ENCODE data around the gene SIT1. TPM values are rescaled to one million over a fixed set of nuclear protein-coding genes. Genes with fewer than 3 reads are reported as not detected.

Gene SIT1
- total RNA-seq, 2 experiments from 2014 or later, result 18.4 to 19.2 TPM

- Mint-ChIP-seq H3K9me3 (no peaks in the 10 kb centered on the region), H3K36me3 (ENCODE audit: low read depth) (no peaks in the 10 kb centered on the region), H3K4me1 (ENCODE audit: low read depth) (peaks cover 36% of the 10 kb centered on the region), H3K4me3 (peak overlapping the region; percentile 92), H3K27me3 (no peaks in the 10 kb centered on the region), H3K27ac (peak overlapping the region; percentile 73)
- ATAC-seq (ENCODE audit: poor library complexity) (no peak), DNase-seq (no peak)
- peaks cover 4% of the 10 kb centered on the region for H3K36me3 ChIP-seq (ENCODE audit: insufficient read depth, low read length)
- H3K4me1 ChIP-seq (ENCODE audit: insufficient read depth, low read length), result peaks cover 32% of the 10 kb centered on the region
- no peaks in the 10 kb centered on the region for H3K27me3 ChIP-seq (ENCODE audit: control insufficient read depth in 1 of 2, insufficient read depth in 2 of 2, low read length in 2 of 2)
- ChIA-PET POLR2A (interaction anchor here (0.7 to 2.3 kb wide), 5 partner anchors 11 to 63 kb away, joined by 3 to 10 read pairs (median 7); partner anchors contain the start of gene ARHGEF39), CTCF (interaction anchor here (1.4 kb wide), 2 partner anchors 34 to 75 kb away, joined by 3 read pairs; partner anchors contain the start of genes CCDC107 and RMRP)
- H3K4me3 ChIP-seq (ENCODE audit: low read length), result no peak overlapping the region
- no peak for TF ChIP-seq CTCF (IDR thresholded peaks at IDR 0.05)
- no peak overlapping the region for H3K27ac ChIP-seq (ENCODE audit: low read depth in 1 of 2, low read length in 2 of 2)
- intact Hi-C loops (cut with DNase I, micrococcal nuclease), result no loop called here
- H3K9me3 ChIP-seq (ENCODE audit: control insufficient read depth in 1 of 2, insufficient read depth in 1 of 2, low read length in 2 of 2), result no peaks in the 10 kb centered on the region
These were observed 41.1 kb upstream of the SIT1 start for GRCh38 chr9:35691757-35692301.

GRCh38 chr9:35691334-35691650 is 40.6 kb upstream of the SIT1 start:
- Histone ChIP-seq H3K36me3 (ENCODE audit: insufficient read depth, low read length) (no peaks in the 10 kb centered on the region), H3K27ac (ENCODE audit: low read depth in 1 of 2, low read length in 2 of 2) (peak overlapping the region; percentile 40 to 55), H3K4me1 (ENCODE audit: insufficient read depth, low read length) (peaks cover 27% of the 10 kb centered on the region), H3K27me3 (ENCODE audit: control insufficient read depth in 1 of 2, insufficient read depth in 2 of 2, low read length in 2 of 2) (no peaks in the 10 kb centered on the region), H3K9me3 (ENCODE audit: control insufficient read depth in 1 of 2, insufficient read depth in 1 of 2, low read length in 2 of 2) (no peaks in the 10 kb centered on the region), H3K4me3 (ENCODE audit: low read length) (peak overlapping the region; percentile 88)
- Mint-ChIP-seq H3K4me1 (ENCODE audit: low read depth) (peaks cover 30% of the 10 kb centered on the region), H3K27me3 (no peaks in the 10 kb centered on the region), H3K9me3 (no peaks in the 10 kb centered on the region), H3K36me3 (ENCODE audit: low read depth) (no peaks in the 10 kb centered on the region), H3K4me3 (peak overlapping the region; percentile 92), H3K27ac (peak overlapping the region; percentile 73)
- DNase-seq (no peak), ATAC-seq (ENCODE audit: poor library complexity) (no peak)
- intact Hi-C loops (cut with DNase I, micrococcal nuclease), result no loop called here
- no peak for TF ChIP-seq CTCF (IDR thresholded peaks at IDR 0.05)
- ChIA-PET POLR2A (interaction anchor here (0.7 to 2.3 kb wide), 13 partner anchors 11 to 72 kb away, joined by 3 to 10 read pairs (median 4); partner anchors contain the start of genes ARHGEF39, CCDC107, RMRP and SIT1), CTCF (interaction anchor here (1.2 to 1.8 kb wide), 3 partner anchors 23 to 75 kb away, joined by 3 to 5 read pairs (median 3); no protein-coding TSS in a partner anchor)

- H3K27me3 Mint-ChIP-seq, result no peaks in the 10 kb centered on the region
- ATAC-seq (ENCODE audit: poor library complexity), result peak; percentile 63
- POLR2A ChIA-PET, result interaction anchor here (0.7 to 2.3 kb wide), 12 partner anchors 13 to 71 kb away, joined by 3 to 10 read pairs (median 4); partner anchors contain the start of genes ARHGEF39, CCDC107, CREB3 and RMRP
These were observed 40.0 kb upstream of the SIT1 start for GRCh38 chr9:35690614-35691333.

More at GRCh38 chr9:35690614-35691333, 40.0 kb upstream of the SIT1 start:
- peak overlapping the region; percentile 92 for H3K4me3 Mint-ChIP-seq
- H3K27me3 ChIP-seq (ENCODE audit: control insufficient read depth in 1 of 2, insufficient read depth in 2 of 2, low read length in 2 of 2), result no peaks in the 10 kb centered on the region
- peak overlapping the region; percentile 73 for H3K27ac Mint-ChIP-seq
- no peaks in the 10 kb centered on the region for H3K9me3 Mint-ChIP-seq
- TF ChIP-seq CTCF (IDR thresholded peaks at IDR 0.05), result no peak
- H3K4me1 Mint-ChIP-seq (ENCODE audit: low read depth), result peaks cover 28% of the 10 kb centered on the region
- H3K4me1 ChIP-seq (ENCODE audit: insufficient read depth, low read length), result peaks cover 26% of the 10 kb centered on the region
- CTCF ChIA-PET, result interaction anchor here (1.2 to 1.8 kb wide), 3 partner anchors 23 to 74 kb away, joined by 3 to 5 read pairs (median 3); no protein-coding TSS in a partner anchor
- H3K9me3 ChIP-seq (ENCODE audit: control insufficient read depth in 1 of 2, insufficient read depth in 1 of 2, low read length in 2 of 2), result no peaks in the 10 kb centered on the region
- intact Hi-C loops (cut with DNase I, micrococcal nuclease), result no loop called here
- peak overlapping the region; percentile 88 for H3K4me3 ChIP-seq (ENCODE audit: low read length)
- peak in 8 of 14 experiments; percentile 12 to 57 (median 38) for DNase-seq
- H3K27ac ChIP-seq (ENCODE audit: low read depth in 1 of 2, low read length in 2 of 2), result peak overlapping the region; percentile 40 to 55
- H3K36me3 Mint-ChIP-seq (ENCODE audit: low read depth), result no peaks in the 10 kb centered on the region
- no peaks in the 10 kb centered on the region for H3K36me3 ChIP-seq (ENCODE audit: insufficient read depth, low read length)

Data from CD4-positive, alpha-beta T cell (primary cell).